OCI-LY1 (cell line): ENCODE measurements around the gene NTRK3.

Experiments used
- H2AFZ ChIP-seq: fragments of 200-600 bp; sonication (generic), shearing (Covaris generic); 2 replicates; pipeline ENCODE4 v1.6.0; 2014; ENCODE audit warnings: antibody characterized with exemption, mild to moderate bottlenecking, low read length
- H3F3A ChIP-seq: fragments of 200-600 bp; sonication (generic), shearing (Covaris generic); 2 replicates; pipeline ENCODE4 v1.6.0; 2014; ENCODE audit warnings: mild to moderate bottlenecking, antibody characterized with exemption, low read length, moderate library complexity; ENCODE audit not compliant: insufficient read depth
- H3K27ac ChIP-seq: fragments of 200-600 bp; sonication (generic); 2 replicates; pipeline ENCODE4 v1.5.1; 2014; ENCODE audit warnings: low read length, mixed run types, mild to moderate bottlenecking, low read depth; ENCODE audit not compliant: poor library complexity, severe bottlenecking
- H3K27me3 ChIP-seq: fragments of 200-600 bp; sonication (generic); 2 replicates; pipeline ENCODE4 v1.6.0; 2014; ENCODE audit warnings: antibody characterized with exemption, mild to moderate bottlenecking, low read length, moderate library complexity; ENCODE audit not compliant: insufficient read depth
- H3K36me3 ChIP-seq: fragments of 200-600 bp; sonication (generic); 2 replicates; pipeline ENCODE4 v1.6.1; 2014; ENCODE audit warnings: mild to moderate bottlenecking, antibody characterized with exemption, low read length, moderate library complexity, mixed read lengths; ENCODE audit not compliant: insufficient read depth
- H3K4me1 ChIP-seq: fragments of 200-600 bp; sonication (generic); 2 replicates; pipeline ENCODE4 v1.5.1; 2014; ENCODE audit warnings: mild to moderate bottlenecking, low read length, moderate library complexity; ENCODE audit not compliant: insufficient read depth, severe bottlenecking
- H3K4me2 ChIP-seq: fragments of 200-600 bp; sonication (generic), shearing (Covaris generic); 2 replicates; pipeline ENCODE4 v1.6.1; 2014; ENCODE audit warnings: low read length
- H3K4me3 ChIP-seq: fragments of 200-600 bp; sonication (generic); 2 replicates; pipeline ENCODE4 v1.5.1; 2014; ENCODE audit warnings: low read length, low read depth, mild to moderate bottlenecking, mixed read lengths; ENCODE audit not compliant: poor library complexity, severe bottlenecking
- H3K79me2 ChIP-seq: fragments of 200-600 bp; shearing (Covaris generic); 2 replicates; pipeline ENCODE4 v1.6.1; 2016; ENCODE audit warnings: mixed run types, low read length, mixed read lengths; ENCODE audit not compliant: insufficient read depth
- H3K9ac ChIP-seq: fragments of 200-600 bp; sonication (generic), shearing (Covaris generic); 2 replicates; pipeline ENCODE4 v1.6.1; 2014; ENCODE audit warnings: mild to moderate bottlenecking, low read length, mixed read lengths
- H3K9me2 ChIP-seq: fragments of 200-600 bp; sonication (generic), shearing (Covaris generic); 2 replicates; pipeline ENCODE4 v1.6.1; 2014; ENCODE audit warnings: low read depth, mild to moderate bottlenecking, low read length, mixed read lengths
- H3K9me3 ChIP-seq: fragments of 200-600 bp; shearing (Covaris generic); 2 replicates; pipeline ENCODE4 v1.6.1; 2014; ENCODE audit warnings: low read length, mixed read lengths
- H4K20me1 ChIP-seq: fragments of 200-600 bp; sonication (generic), shearing (Covaris generic); 2 replicates; pipeline ENCODE4 v1.6.0; 2016; ENCODE audit warnings: mild to moderate bottlenecking, low read length; ENCODE audit not compliant: insufficient read depth
- CTCF ChIP-seq: fragments of 200-600 bp; sonication (generic), shearing (Covaris generic); IDR thresholded peaks from 2 replicates; pipeline ENCODE4 v1.5.1; 2017; ENCODE audit warnings: mild to moderate bottlenecking, antibody characterized with exemption, low read length, moderate library complexity, mixed read lengths
- EZH2 ChIP-seq: fragments of 200-600 bp; sonication (generic), shearing (Covaris generic); IDR thresholded peaks from 2 replicates; pipeline ENCODE4 v1.8.0; 2017; ENCODE audit warnings: borderline replicate concordance, mixed run types, mild to moderate bottlenecking, antibody characterized with exemption, low read length, moderate library complexity, mixed read lengths

The NTRK3 gene

GRCh38 chr15:87985451-87985850, 271.1 kb downstream of the NTRK3 start:
- Histone ChIP-seq H3F3A (no peaks in the 10 kb centered on the region), H3K9me3 (no peaks in the 10 kb centered on the region), H3K27ac (no peak overlapping the region), H3K4me1 (no peaks in the 10 kb centered on the region), H3K9ac (no peak overlapping the region), H3K27me3 (no peaks in the 10 kb centered on the region), H3K79me2 (no peaks in the 10 kb centered on the region), H2AFZ (no peak overlapping the region), H3K4me2 (no peak overlapping the region), H4K20me1 (no peaks in the 10 kb centered on the region), H3K4me3 (no peak overlapping the region), H3K36me3 (no peaks in the 10 kb centered on the region), H3K9me2 (no peaks in the 10 kb centered on the region)
- no peak for TF ChIP-seq EZH2
- no peak for TF ChIP-seq CTCF

- Histone ChIP-seq H3F3A (no peaks in the 10 kb centered on the region), H3K27ac (no peak overlapping the region), H4K20me1 (no peaks in the 10 kb centered on the region), H3K36me3 (no peaks in the 10 kb centered on the region), H2AFZ (no peak overlapping the region), H3K79me2 (no peaks in the 10 kb centered on the region), H3K27me3 (no peaks in the 10 kb centered on the region), H3K9me3 (no peaks in the 10 kb centered on the region), H3K9me2 (no peaks in the 10 kb centered on the region), H3K4me3 (no peak overlapping the region), H3K4me2 (no peak overlapping the region), H3K4me1 (no peaks in the 10 kb centered on the region), H3K9ac (no peak overlapping the region)
- no peak for TF ChIP-seq EZH2
These were observed 274.6 kb downstream of the NTRK3 start for GRCh38 chr15:87981969-87982368.

GRCh38 chr15:87977907-87978306, 278.6 kb downstream of the NTRK3 start:
- Histone ChIP-seq H2AFZ (no peak overlapping the region), H3K36me3 (no peaks in the 10 kb centered on the region), H3K4me2 (no peak overlapping the region), H3K9me3 (no peaks in the 10 kb centered on the region), H3K27me3 (no peaks in the 10 kb centered on the region), H3F3A (no peaks in the 10 kb centered on the region), H4K20me1 (no peaks in the 10 kb centered on the region), H3K9ac (no peak overlapping the region), H3K9me2 (no peaks in the 10 kb centered on the region), H3K27ac (no peak overlapping the region), H3K4me1 (no peaks in the 10 kb centered on the region), H3K4me3 (no peak overlapping the region), H3K79me2 (no peaks in the 10 kb centered on the region)
- TF ChIP-seq CTCF (no peak), EZH2 (no peak)

GRCh38 chr15:87976552-87976951, 280.0 kb downstream of the NTRK3 start:
- H3K36me3 ChIP-seq: no peaks in the 10 kb centered on the region
- no peaks in the 10 kb centered on the region for H3K9me3 ChIP-seq
- no peak overlapping the region for H3K27ac ChIP-seq
- no peak overlapping the region for H3K4me2 ChIP-seq
- H3K79me2 ChIP-seq: no peaks in the 10 kb centered on the region
- no peak overlapping the region for H3K4me3 ChIP-seq
- no peak overlapping the region for H2AFZ ChIP-seq
- no peaks in the 10 kb centered on the region for H3K27me3 ChIP-seq
- H3K9me2 ChIP-seq: no peaks in the 10 kb centered on the region
- H4K20me1 ChIP-seq: no peaks in the 10 kb centered on the region
- H3K9ac ChIP-seq: no peak overlapping the region
- no peak for TF ChIP-seq CTCF
- no peak for TF ChIP-seq EZH2
- H3F3A ChIP-seq: no peaks in the 10 kb centered on the region
- no peaks in the 10 kb centered on the region for H3K4me1 ChIP-seq
